ENCODE measurements around the gene CIPC.

DNA sequence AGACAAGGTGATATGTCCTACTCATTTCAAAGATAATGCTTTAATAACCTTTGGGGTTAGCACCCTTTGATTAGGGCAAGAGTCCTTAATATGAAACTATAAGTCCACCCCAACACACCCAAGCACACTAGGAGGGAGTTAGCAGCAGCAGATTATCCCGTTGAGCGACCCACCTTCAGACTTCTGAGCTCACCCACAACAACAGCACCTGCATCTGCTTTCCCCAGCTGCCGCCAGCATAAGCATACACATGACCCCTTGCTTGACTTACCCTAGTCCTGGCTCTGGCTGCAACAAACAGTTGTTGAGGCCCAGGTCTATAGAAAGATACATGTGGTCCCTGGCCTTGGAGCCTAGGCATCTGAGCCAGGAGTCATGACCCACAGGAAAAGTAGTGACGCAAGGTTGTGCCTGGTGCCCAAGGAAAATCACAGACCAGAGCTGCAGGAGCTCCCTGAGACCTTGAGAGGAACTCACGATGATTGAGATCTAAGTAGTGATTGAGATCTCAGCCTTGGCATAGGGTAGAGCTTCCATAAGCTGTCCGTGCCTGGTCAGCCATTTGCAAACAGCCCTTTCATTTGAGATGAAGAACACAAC lies 24.6 kb downstream of the CIPC start:
- TF ChIP-seq EZH2 (IDR thresholded peaks at IDR 0.05; ENCODE audit: borderline replicate concordance, insufficient read depth, low read depth, low read length, poor library complexity, severe bottlenecking), result no peak
- TF ChIP-seq CTCF (IDR thresholded peaks at IDR 0.05), result no peak

All from B cell (primary cell).